OCI-LY3 (cell line): ENCODE measurements around the gene TBL3.

Experiments used
- H2AFZ ChIP-seq: fragments of 200-600, 300-600 bp; shearing (Covaris generic); 2 replicates; pipeline ENCODE4 v1.6.0; 2014; ENCODE audit warnings: antibody characterized with exemption, low read depth, low read length
- H3K27ac ChIP-seq: fragments of 200-600, 300-600 bp; sonication (generic); 2 replicates; pipeline ENCODE4 v1.5.1; 2014; ENCODE audit warnings: mild to moderate bottlenecking, low read length, moderate library complexity, mixed read lengths
- H3K27me3 ChIP-seq: fragments of 200-600, 300-600 bp; sonication (generic); 2 replicates; pipeline ENCODE4 v1.6.1; 2014; ENCODE audit warnings: low read depth, low read length, mixed read lengths
- H3K36me3 ChIP-seq: fragments of 200-600, 300-600 bp; sonication (generic); replicated peaks from 2 replicates; pipeline ENCODE3; 2014; ENCODE audit warnings: low read depth, low read length, mixed read lengths
- H3K4me1 ChIP-seq: fragments of 300-600, 200-600 bp; sonication (generic); 2 replicates; pipeline ENCODE4 v1.6.1; 2014; ENCODE audit warnings: low read length, mixed read lengths
- H3K4me2 ChIP-seq: fragments of 200-600, 300-600 bp; sonication (generic); 2 replicates; pipeline ENCODE4 v1.6.1; 2014; ENCODE audit warnings: low read length, mixed read lengths
- H3K4me3 ChIP-seq: fragments of 300-600, 200-600 bp; sonication (generic); 2 replicates; pipeline ENCODE4 v1.5.1; 2014; ENCODE audit warnings: antibody characterized with exemption, mild to moderate bottlenecking, low read length, moderate library complexity
- H3K79me2 ChIP-seq: fragments of 300-600, 200-600 bp; shearing (Covaris generic); 2 replicates; pipeline ENCODE4 v1.6.1; 2014; ENCODE audit warnings: mild to moderate bottlenecking, low read length, mixed read lengths
- H3K9ac ChIP-seq: fragments of 300-600, 200-600 bp; shearing (Covaris generic); 2 replicates; pipeline ENCODE4 v1.6.0; 2014; ENCODE audit warnings: mild to moderate bottlenecking, low read length, moderate library complexity
- H3K9me3 ChIP-seq: fragments of 200-600, 300-600 bp; shearing (Covaris generic); 2 replicates; pipeline ENCODE4 v1.6.1; 2014; ENCODE audit warnings: low read length, mixed read lengths; ENCODE audit not compliant: insufficient read depth
- H4K20me1 ChIP-seq: fragments of 200-600, 300-600 bp; sonication (generic); 2 replicates; pipeline ENCODE4 v1.6.1; 2016; ENCODE audit warnings: low read length, mixed read lengths; ENCODE audit not compliant: insufficient read depth
- EZH2phosphoT487 ChIP-seq: fragments of 200-600 bp; shearing (Covaris generic); IDR thresholded peaks from 2 replicates; pipeline ENCODE4 v1.6.1; 2018; ENCODE audit warnings: antibody characterized with exemption, mixed run types, low read depth
- TF ChIP-seq, protein P1 (sequence below): fragments of 200-600, 300-600 bp; sonication (generic); IDR thresholded peaks from 2 replicates; pipeline ENCODE4 v1.5.1; 2014; ENCODE audit warnings: antibody characterized with exemption, low read length, low read depth

TBL3 gene

DNA sequence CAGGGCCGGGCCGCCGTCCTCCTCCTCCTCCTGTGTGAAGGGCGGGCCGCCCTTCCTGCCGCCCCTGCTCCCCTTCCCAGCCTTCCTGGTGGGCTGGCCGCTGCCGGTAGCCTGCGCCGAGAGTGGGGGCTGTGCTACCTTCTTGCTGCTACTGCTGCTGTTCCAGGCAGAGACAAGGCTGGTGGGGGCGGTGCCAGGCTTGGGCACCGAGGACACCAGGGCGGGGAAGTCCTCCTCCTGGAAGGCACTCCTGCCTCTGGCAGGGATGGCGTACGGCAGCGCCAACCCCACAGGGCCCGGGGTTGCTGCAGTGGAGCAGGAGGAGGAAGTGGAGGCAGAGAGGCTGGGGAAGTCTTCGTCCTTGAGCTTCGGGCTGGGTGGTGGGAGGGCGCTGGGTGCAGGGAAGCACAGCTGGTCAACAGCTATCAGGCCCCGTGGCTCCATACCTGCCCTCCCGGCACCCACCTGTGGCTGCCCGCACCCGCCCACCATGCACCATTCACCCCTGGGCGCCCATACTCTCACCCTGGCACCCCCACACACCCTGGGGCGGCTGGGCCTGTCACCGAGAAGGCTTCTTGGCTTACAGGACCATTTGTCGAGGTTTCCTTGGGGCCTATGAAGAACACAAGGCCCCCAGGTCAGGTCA lies 28.1 kb downstream of the TBL3 start:
- Histone ChIP-seq H3K27ac (no peak overlapping the region), H3K79me2 (peaks cover 23% of the 10 kb centered on the region), H3K9me3 (no peaks in the 10 kb centered on the region), H3K9ac (no peak overlapping the region), H3K36me3 (peaks cover 38% of the 10 kb centered on the region), H3K4me3 (no peak overlapping the region), H2AFZ (no peak overlapping the region), H4K20me1 (peaks cover 20% of the 10 kb centered on the region), H3K27me3 (no peaks in the 10 kb centered on the region), H3K4me2 (no peak overlapping the region), H3K4me1 (peaks cover 8% of the 10 kb centered on the region; the same call in 1 of the 2 replicates)
- TF ChIP-seq EZH2phosphoT487 = no peak
- TF ChIP-seq, protein P1, sequence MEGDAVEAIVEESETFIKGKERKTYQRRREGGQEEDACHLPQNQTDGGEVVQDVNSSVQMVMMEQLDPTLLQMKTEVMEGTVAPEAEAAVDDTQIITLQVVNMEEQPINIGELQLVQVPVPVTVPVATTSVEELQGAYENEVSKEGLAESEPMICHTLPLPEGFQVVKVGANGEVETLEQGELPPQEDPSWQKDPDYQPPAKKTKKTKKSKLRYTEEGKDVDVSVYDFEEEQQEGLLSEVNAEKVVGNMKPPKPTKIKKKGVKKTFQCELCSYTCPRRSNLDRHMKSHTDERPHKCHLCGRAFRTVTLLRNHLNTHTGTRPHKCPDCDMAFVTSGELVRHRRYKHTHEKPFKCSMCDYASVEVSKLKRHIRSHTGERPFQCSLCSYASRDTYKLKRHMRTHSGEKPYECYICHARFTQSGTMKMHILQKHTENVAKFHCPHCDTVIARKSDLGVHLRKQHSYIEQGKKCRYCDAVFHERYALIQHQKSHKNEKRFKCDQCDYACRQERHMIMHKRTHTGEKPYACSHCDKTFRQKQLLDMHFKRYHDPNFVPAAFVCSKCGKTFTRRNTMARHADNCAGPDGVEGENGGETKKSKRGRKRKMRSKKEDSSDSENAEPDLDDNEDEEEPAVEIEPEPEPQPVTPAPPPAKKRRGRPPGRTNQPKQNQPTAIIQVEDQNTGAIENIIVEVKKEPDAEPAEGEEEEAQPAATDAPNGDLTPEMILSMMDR = no peak

DNA sequence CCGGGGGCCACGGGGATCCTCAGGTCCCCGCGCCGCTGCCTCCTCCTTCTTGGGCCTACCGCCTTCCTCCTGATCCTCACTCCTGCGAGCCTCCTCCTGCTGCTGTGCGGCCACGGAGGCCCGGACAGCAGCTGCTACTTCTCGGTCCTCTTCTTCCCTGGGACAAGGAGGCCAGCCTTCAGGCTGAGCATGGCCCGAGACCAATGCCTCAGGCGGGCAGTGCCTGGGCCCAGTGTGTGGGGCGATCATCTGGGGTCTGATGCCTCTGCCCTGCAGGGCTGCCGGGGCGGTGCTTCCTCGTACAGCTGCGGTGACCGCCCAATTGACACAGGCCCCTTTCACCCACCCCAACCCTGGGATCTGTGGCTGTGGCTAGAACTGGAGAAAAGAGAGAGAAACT lies 29.2 kb downstream of the TBL3 start:
- Histone ChIP-seq H2AFZ (no peak overlapping the region), H3K4me1 (peaks cover 8% of the 10 kb centered on the region; the same call in 1 of the 2 replicates), H3K36me3 (peaks cover 34% of the 10 kb centered on the region), H3K27ac (no peak overlapping the region), H3K4me2 (no peak overlapping the region), H3K9ac (no peak overlapping the region), H3K9me3 (no peaks in the 10 kb centered on the region), H3K79me2 (peaks cover 33% of the 10 kb centered on the region), H3K27me3 (no peaks in the 10 kb centered on the region), H4K20me1 (peaks cover 30% of the 10 kb centered on the region), H3K4me3 (no peak overlapping the region)
- no peak for TF ChIP-seq EZH2phosphoT487
- TF ChIP-seq, protein P1 = no peak

DNA sequence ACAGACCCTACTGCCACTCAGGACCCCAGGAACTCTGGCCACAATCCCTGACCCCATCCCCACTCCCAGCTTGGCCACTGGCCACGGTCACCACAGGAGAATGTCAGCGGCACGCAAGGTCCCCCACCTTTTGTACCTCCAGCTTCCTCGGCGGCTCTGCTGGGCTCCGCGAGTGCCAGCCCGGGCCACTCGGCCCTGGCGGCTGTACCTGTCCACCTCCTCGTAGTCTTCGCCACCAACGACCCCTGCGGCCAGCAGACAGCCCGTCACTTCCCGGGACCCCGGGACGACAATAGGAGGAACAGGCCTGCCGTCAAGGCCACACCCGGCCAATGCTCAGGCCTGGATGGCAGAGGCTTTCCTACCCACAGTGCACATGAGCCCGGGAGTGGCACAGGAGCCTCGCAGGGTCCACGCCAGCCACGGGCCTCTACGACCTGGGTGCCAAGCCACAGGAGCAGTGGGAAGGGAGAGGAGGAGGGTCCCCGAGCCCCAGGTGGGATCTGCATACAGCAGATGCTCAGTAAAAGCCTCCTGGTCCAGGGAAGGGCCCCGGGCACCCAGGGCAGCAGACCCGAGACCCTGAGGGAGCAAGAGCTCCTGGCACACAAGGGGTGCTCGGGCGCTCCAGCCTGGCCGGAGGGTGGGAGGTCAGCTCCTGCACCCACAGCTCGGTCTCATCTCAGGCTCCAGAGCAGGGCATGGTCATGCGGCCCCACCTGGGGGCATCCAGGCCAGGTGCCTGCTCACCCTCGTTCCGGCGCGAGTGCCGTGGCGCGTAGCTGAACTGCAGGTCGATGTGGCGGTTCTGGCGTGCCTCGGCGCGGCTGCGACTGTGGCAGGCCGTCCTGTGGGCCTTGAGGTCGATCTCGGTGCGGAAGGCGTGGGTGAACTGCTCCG lies 29.9 kb downstream of the TBL3 start:
- Histone ChIP-seq H3K9me3 (no peaks in the 10 kb centered on the region), H3K27me3 (no peaks in the 10 kb centered on the region), H3K4me3 (no peak overlapping the region), H3K9ac (no peak overlapping the region), H4K20me1 (peaks cover 37% of the 10 kb centered on the region), H2AFZ (no peak overlapping the region), H3K4me1 (peaks cover 8% of the 10 kb centered on the region; the same call in 1 of the 2 replicates), H3K36me3 (peaks cover 34% of the 10 kb centered on the region), H3K79me2 (peaks cover 40% of the 10 kb centered on the region), H3K27ac (no peak overlapping the region), H3K4me2 (no peak overlapping the region)
- no peak for TF ChIP-seq EZH2phosphoT487

DNA sequence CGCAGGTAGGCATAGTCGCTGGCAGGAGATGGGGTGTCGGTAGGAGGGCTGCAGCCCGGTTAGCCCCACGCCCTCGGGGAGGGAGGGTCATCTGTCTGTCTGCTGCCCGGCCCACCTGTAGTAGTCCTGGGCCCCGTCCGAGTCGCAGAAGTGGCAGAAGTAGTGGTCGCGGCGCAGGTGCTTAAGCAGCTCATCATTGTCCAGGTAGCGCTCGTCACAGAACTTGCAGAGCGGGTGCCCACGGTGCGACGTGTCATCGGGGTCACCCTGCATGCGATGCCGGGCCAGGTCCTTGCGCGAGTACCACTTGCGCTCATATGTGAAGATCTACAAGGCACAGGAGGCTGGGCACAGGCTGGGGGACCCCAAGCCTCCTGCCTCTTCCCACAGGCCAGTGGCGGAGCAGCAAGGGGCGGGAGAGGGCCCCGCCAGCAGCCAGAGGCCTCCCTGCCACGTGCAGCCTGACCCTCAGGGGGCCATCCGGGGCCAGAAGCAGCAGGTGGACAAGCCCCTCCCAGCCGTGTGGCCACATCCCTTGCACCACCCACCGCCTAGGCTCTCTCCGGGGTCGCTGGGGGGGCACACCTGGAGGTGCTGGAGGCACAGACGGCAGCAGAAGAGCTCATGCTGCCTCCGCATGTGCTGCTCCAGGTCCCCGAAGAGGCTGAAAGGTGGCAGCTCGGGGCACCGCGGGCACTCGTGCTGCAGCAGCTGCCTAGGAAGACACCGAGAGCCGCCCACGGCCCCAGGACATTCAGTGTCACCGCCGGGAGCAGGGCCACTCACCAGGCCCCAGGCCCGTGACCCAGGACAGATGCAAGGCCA lies 30.8 kb downstream of the TBL3 start:
- peaks cover 49% of the 10 kb centered on the region for H3K79me2 ChIP-seq
- H3K4me3 ChIP-seq = no peak overlapping the region
- no peaks in the 10 kb centered on the region for H3K9me3 ChIP-seq
- TF ChIP-seq, protein P1 = no peak
- TF ChIP-seq EZH2phosphoT487 = no peak
- no peaks in the 10 kb centered on the region for H3K27me3 ChIP-seq
- H3K4me2 ChIP-seq = no peak overlapping the region
- peaks cover 46% of the 10 kb centered on the region for H4K20me1 ChIP-seq
- H3K27ac ChIP-seq = no peak overlapping the region
- peaks cover 36% of the 10 kb centered on the region for H3K36me3 ChIP-seq
- no peak overlapping the region for H3K9ac ChIP-seq
- no peak overlapping the region for H2AFZ ChIP-seq
- H3K4me1 ChIP-seq = peaks cover 11% of the 10 kb centered on the region
